Measurements from ENCODE around the gene SARNP. TPM values are rescaled to one million over a fixed set of nuclear protein-coding genes. Genes with fewer than 3 reads are reported as not detected.

SARNP gene
- total RNA-seq, 2 donors from 2014 or later = 61.4 to 70.8 TPM

DNA sequence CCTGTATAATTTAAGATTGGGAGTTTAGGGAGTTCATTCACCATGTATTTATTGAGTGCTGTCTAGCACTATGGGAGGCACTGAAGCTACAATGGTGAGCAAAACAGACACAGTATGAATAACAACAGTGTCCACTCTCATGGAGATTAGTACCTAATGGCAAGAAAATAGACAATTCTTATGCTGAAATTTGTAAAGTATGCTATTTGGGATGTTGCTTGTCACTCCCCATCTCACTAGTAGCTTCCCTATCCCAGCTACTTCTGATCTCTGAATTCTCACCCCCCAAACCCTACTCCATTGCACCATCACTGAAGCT lies 70.7 kb downstream of the SARNP start:
- Histone ChIP-seq H3K4me3 (no peak overlapping the region), H3K36me3 (peaks cover 6% of the 10 kb centered on the region), H3K9me3 (no peaks in the 10 kb centered on the region), H3K4me1 (peaks cover 0 to 38% of the 10 kb centered on the region in 2 donors), H3K27me3 (no peaks in the 10 kb centered on the region), H3K27ac (no peak overlapping the region)
- no peak for DNase-seq (ENCODE audit: low spot score)
- TF ChIP-seq, protein P1, sequence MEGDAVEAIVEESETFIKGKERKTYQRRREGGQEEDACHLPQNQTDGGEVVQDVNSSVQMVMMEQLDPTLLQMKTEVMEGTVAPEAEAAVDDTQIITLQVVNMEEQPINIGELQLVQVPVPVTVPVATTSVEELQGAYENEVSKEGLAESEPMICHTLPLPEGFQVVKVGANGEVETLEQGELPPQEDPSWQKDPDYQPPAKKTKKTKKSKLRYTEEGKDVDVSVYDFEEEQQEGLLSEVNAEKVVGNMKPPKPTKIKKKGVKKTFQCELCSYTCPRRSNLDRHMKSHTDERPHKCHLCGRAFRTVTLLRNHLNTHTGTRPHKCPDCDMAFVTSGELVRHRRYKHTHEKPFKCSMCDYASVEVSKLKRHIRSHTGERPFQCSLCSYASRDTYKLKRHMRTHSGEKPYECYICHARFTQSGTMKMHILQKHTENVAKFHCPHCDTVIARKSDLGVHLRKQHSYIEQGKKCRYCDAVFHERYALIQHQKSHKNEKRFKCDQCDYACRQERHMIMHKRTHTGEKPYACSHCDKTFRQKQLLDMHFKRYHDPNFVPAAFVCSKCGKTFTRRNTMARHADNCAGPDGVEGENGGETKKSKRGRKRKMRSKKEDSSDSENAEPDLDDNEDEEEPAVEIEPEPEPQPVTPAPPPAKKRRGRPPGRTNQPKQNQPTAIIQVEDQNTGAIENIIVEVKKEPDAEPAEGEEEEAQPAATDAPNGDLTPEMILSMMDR (IDR thresholded peaks at IDR 0.05) = no peak

DNA sequence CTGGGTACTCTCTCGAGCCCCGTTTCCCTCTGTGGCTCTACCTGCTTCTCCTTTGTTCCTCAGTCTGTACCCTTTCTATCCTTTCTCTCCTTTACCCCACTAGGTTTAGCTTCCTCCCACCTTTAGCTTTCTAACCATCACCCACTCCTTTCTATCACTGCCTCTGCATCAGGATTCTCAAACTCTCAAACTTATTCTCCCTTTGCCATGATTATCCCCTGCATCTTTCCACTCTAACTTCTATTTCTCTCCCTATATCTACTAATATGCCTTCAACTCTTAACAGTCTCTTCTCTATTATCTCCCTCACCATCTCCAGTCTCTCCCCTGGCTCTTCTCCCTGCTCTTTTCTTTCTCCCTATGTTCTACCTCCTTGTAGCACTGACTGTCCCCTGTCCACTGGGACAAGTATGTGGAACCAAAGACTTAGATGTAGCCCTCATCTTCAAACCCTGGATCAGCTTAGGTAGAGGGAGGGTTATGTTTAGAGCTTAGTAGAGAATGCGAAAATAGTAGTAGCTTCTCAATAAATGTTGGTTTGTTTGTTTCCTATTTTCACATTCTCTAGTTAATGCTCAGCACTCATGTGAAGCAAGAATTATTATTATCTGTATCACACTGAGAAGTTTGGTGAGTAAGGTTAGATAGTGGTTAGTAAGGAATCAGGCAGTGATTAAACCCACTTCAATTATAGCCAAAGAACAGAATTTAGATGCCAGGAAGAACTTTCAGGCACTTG lies 71.2 kb downstream of the SARNP start:
- Histone ChIP-seq H3K4me3 (no peak overlapping the region), H3K27ac (peak overlapping the region; percentile 70 to 75), H3K9me3 (no peaks in the 10 kb centered on the region), H3K4me1 (peaks cover 0 to 38% of the 10 kb centered on the region in 2 donors), H3K27me3 (no peaks in the 10 kb centered on the region), H3K36me3 (peaks cover 1% of the 10 kb centered on the region)
- TF ChIP-seq, protein P1 (IDR thresholded peaks at IDR 0.05) = no peak
- DNase-seq (ENCODE audit: low spot score) = no peak

DNA sequence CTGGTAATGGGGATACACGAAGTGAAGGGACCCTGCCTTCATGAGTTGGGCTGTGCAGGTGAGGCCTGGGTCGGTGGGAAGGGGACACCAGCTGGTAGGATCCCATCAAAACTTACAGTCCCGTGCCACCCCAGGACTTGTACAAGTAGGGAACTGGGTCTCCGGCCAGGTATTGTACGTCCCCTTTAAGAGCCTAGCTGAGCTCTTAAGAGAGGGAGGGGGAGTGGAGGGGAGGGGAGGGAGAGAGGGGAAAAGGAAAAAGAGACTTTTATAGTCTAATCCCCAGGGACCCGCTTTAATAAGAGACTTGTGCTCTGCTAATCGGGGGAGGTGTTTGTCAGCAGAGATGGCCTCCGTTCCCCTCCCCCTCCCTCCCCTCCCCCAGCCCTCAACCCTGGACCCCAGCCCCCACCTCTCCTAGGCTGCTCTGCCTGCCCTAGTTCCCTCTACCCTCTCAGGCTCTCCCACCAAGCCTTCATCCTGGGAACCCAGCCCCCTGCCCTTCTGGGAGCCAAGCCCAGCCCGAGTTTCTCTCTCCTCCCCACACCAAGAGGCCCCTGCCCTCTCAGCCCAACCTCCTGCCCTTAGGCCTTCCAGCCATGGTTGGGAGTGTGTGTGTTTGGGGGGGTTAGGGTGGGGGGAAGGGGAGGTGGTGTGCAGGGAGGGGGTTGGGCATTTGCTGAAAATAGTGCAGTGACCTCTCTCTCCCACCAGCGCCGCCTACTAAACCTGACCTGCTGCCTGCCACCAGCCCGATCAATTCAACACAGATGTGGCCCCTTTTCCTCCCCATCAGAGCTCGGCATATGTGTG lies 72.0 kb downstream of the SARNP start:
- no peak for DNase-seq (ENCODE audit: low spot score)
- Histone ChIP-seq H3K4me3 (peak overlapping the region in 1 of 2 donors; percentile 22), H3K27ac (peak overlapping the region; percentile 70 to 75), H3K4me1 (peaks cover 0 to 38% of the 10 kb centered on the region in 2 donors), H3K36me3 (no peaks in the 10 kb centered on the region), H3K9me3 (no peaks in the 10 kb centered on the region), H3K27me3 (no peaks in the 10 kb centered on the region)
- TF ChIP-seq, protein P1 (IDR thresholded peaks at IDR 0.05) = no peak

DNA sequence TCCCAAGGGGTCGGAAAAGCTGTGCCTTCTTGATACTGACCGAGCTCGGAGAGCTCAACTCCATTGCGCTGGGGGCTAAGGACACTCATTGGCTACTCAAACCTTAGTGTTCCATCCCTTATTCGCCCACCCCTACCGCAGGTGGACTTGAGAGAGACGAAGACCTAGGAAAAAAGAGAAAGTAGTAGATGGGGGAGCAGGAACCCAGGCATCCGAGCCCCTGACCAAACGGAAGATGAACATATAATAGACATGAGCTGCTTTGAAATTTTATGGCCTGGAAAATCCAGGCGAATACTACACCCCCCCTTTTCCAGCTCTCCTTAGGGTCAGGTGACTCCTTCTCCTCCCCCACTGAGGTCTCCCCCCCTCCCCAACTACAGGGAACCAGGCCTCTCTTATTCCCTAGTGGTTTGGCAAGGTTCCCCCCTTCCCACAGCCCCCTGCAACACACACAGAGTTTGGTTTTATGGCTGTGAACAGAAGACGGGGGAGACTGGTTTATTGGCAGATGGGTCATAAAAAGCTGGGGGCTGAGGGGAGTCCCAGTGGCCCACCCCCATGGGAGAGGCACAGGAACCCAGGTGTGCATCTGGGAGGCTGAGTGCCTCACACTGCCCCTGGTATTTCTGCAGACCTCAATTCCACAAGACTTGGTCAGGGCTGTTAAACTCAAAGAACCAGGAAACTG lies 73.0 kb downstream of the SARNP start:
- TF ChIP-seq, protein P1 (IDR thresholded peaks at IDR 0.05) = no peak
- Histone ChIP-seq H3K4me3 (peak overlapping the region; percentile 51 to 68), H3K27ac (peak overlapping the region; percentile 70 to 75), H3K36me3 (no peaks in the 10 kb centered on the region), H3K9me3 (no peaks in the 10 kb centered on the region), H3K4me1 (peaks cover 0 to 38% of the 10 kb centered on the region in 2 donors), H3K27me3 (no peaks in the 10 kb centered on the region)
- DNase-seq (ENCODE audit: low spot score) = no peak

DNA sequence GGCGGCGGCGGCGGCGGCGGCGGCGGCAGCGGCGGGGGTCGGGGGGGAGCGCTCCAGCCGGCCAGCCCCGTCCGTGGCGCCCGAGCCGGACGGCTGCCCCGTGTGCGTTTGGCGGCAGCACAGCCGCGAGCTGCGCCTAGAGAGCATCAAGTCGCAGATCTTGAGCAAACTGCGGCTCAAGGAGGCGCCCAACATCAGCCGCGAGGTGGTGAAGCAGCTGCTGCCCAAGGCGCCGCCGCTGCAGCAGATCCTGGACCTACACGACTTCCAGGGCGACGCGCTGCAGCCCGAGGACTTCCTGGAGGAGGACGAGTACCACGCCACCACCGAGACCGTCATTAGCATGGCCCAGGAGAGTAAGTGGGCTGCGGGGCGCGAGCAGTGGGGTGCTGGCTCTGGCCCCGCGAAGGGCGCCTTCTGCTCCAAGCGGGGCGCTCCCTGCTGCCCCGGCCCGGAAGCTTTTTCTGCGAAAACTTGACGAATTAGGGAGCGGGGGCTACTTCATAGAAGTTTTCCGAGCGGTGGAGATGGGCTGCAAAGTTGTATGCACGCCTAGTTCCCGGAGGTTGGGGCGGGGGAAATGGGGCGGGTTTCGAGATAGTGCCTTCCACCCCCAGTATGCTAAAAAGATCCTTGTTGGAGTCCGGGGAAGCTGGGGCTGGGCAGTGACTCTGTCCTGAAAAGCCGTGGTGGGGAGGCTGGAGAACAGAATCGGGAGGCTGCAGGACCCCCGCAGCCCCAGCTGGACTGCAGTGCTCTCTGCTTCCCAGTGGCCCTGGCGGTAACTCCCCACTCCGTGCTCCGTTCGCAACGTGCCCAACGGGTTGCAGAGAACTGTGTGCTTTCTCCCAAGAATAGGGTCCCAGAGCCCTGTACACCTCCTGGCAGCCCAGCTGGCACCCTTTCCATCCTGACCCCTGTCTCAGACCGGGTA lies 73.9 kb downstream of the SARNP start:
- peak overlapping the region; percentile 70 to 75 for H3K27ac ChIP-seq
- H3K4me3 ChIP-seq = peak overlapping the region; percentile 51 to 68
- H3K4me1 ChIP-seq = peaks cover 0 to 38% of the 10 kb centered on the region in 2 donors
- H3K27me3 ChIP-seq = no peaks in the 10 kb centered on the region
- no peaks in the 10 kb centered on the region for H3K9me3 ChIP-seq
- DNase-seq (ENCODE audit: low spot score) = no peak
- TF ChIP-seq, protein P1 (IDR thresholded peaks at IDR 0.05) = no peak
- no peaks in the 10 kb centered on the region for H3K36me3 ChIP-seq

Measured in right atrium auricular region (tissue), 2 donors.